Ascending aorta (tissue), 2 donors: ENCODE results near the gene GAL3ST3. TPM values are rescaled to one million over a fixed set of nuclear protein-coding genes. Genes with fewer than 3 reads are reported as not detected.
A peak's percentile ranks its signal among the peaks of the same experiment; 100 is the strongest.
"Not testable (repeated sequence)": the region's sequence is repeated elsewhere in the genome, so short reads cannot be mapped to it uniquely, and the experiment has no call there.

Source experiments
- DNase-seq, 2 donors: peaks; one replicate each; pipeline ENCODE4 v3.0.0-alpha.2; 2019; ENCODE audit warnings: low spot score in 2 of 2
- H3K27ac ChIP-seq, 2 donors: fragments of 200-600 bp; sonication (generic); one replicate each; pipeline ENCODE4 v1.5.1; 2016 to 2017; ENCODE audit warnings: mild to moderate bottlenecking in 1 of 2
- H3K27me3 ChIP-seq: fragments of 200-600 bp; sonication (generic); one replicate; pipeline ENCODE4 v1.5.1; 2017
- H3K36me3 ChIP-seq, 2 donors: fragments of 200-600 bp; sonication (generic); one replicate each; pipeline ENCODE4 v1.5.1; 2016
- H3K4me1 ChIP-seq, 2 donors: fragments of 200-600 bp; sonication (generic); one replicate each; pipeline ENCODE4 v1.5.1; 2016 to 2017; ENCODE audit warnings: mild to moderate bottlenecking in 1 of 2
- H3K4me3 ChIP-seq, 2 donors: fragments of 200-600 bp; sonication (generic); one replicate each; pipeline ENCODE4 v1.5.1; 2016 to 2017; ENCODE audit warnings: mild to moderate bottlenecking in 1 of 2
- H3K9me3 ChIP-seq, 2 donors: fragments of 200-600 bp; sonication (generic); one replicate each; pipeline ENCODE4 v1.5.1; 2016
- intact Hi-C: fragments of 100-400 bp; cut with DNase I; formaldehyde crosslinking; loops from one replicate; pipeline ENCODE4 v1.15.1; 2023
- total RNA-seq: library from RNA; depleted of rRNA; stranded (reverse); fragments of >200 nt; gene quantifications from one replicate; pipeline ENCODE4 v1.1.0, GENCODE V29; 2016
- TF ChIP-seq, protein P1 (sequence below), 3 experiments: fragments of 200-600 bp in 2 of 3; fragments of 450-650 bp in 1 of 3; sonication (generic) in 2 of 3; IDR thresholded peaks; one replicate each; pipeline ENCODE4 v1.5.1; 2016 to 2019; ENCODE audit warnings: antibody characterized with exemption in 3 of 3, mild to moderate bottlenecking in 1 of 3, moderate library complexity in 1 of 3

GAL3ST3 gene
- total RNA-seq, 1 donor from 2014 or later, result not detected

- Histone ChIP-seq H3K9me3 (no peaks in the 10 kb centered on the region), H3K27me3 (no peaks in the 10 kb centered on the region), H3K36me3 (peaks cover 0 to 3% of the 10 kb centered on the region in 2 donors), H3K4me3 (peak overlapping the region; percentile 6 to 8), H3K4me1 (peaks cover 25 to 53% of the 10 kb centered on the region in 2 donors), H3K27ac (peak overlapping the region; percentile 94 to 95)
- intact Hi-C loops, result no loop called here
- TF ChIP-seq, protein P1, sequence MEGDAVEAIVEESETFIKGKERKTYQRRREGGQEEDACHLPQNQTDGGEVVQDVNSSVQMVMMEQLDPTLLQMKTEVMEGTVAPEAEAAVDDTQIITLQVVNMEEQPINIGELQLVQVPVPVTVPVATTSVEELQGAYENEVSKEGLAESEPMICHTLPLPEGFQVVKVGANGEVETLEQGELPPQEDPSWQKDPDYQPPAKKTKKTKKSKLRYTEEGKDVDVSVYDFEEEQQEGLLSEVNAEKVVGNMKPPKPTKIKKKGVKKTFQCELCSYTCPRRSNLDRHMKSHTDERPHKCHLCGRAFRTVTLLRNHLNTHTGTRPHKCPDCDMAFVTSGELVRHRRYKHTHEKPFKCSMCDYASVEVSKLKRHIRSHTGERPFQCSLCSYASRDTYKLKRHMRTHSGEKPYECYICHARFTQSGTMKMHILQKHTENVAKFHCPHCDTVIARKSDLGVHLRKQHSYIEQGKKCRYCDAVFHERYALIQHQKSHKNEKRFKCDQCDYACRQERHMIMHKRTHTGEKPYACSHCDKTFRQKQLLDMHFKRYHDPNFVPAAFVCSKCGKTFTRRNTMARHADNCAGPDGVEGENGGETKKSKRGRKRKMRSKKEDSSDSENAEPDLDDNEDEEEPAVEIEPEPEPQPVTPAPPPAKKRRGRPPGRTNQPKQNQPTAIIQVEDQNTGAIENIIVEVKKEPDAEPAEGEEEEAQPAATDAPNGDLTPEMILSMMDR (IDR thresholded peaks at IDR 0.05), result no peak
- peak in 1 of 2 donors; percentile 86 for DNase-seq
Observed at GRCh38 chr11:66011239-66011784, 37.6 kb downstream of the GAL3ST3 start.

DNA sequence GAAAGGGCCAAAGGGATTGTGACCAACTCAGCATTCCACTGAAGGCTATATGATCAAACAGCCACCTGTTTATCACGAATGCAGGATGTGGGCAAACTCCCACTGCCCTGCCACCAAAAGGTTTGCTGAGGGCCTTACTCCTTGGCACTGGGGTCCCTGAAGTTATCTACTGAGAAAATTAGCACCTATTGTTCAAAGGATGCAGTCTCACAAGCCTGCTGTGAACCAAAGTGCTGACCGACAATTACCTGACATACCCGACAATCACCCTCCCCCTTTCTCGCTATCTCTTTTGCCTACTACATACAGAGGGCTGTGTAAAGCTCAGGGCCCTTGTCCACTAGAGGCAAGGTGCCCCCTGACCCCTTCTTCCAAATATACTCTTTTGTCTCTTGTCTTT, 38.9 kb downstream of the GAL3ST3 start:
- H3K27me3 ChIP-seq, H3K4me3 ChIP-seq, H3K9me3 ChIP-seq, DNase-seq, intact Hi-C loops: not testable (repeated sequence)
- peaks cover 5 to 16% of the 10 kb centered on the region in 2 donors for H3K36me3 ChIP-seq
- peak overlapping the region; percentile 73 to 95 for H3K27ac ChIP-seq
- peaks cover 19 to 44% of the 10 kb centered on the region in 2 donors for H3K4me1 ChIP-seq

DNA sequence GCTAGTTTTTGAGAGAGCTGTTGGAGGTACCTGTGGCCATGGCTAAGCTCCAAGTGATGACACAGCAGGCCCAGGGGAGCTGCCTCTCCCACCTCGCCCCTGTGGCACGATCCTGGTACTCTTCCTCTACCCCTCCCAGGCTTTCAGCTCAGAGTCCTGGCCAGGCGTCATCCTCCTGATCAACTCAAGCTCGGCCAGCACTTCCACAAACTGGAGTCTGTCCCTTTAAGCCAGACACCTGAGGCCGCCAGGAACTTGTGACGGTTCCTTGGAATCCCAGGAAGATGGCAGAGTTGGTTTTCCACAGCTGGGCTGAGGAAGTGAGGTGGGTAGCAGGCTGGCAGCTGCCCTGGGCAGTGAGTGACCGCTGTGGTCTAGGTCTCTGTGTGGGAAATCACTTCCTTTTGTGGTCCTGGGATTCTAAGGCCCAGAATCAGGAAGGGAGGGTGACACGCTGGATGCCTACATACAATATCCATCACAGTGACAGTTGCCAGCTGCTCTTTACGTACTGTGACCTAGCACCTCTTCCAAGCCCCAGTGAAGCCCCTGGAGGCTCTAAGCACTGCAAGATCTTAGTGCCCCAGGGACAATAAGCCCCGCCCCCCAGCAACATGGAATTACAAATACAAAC, 40.4 kb downstream of the GAL3ST3 start:
- peak overlapping the region; percentile 1 to 73 for H3K27ac ChIP-seq
- TF ChIP-seq, protein P1 (IDR thresholded peaks at IDR 0.05), result no peak
- H3K36me3 ChIP-seq, result peaks cover 15 to 30% of the 10 kb centered on the region in 2 donors
- H3K27me3 ChIP-seq, result no peaks in the 10 kb centered on the region
- no peak for DNase-seq
- H3K4me1 ChIP-seq, result peaks cover 16 to 40% of the 10 kb centered on the region in 2 donors
- H3K9me3 ChIP-seq, result no peaks in the 10 kb centered on the region
- H3K4me3 ChIP-seq, result no peak overlapping the region
- intact Hi-C loops, result no loop called here

DNA sequence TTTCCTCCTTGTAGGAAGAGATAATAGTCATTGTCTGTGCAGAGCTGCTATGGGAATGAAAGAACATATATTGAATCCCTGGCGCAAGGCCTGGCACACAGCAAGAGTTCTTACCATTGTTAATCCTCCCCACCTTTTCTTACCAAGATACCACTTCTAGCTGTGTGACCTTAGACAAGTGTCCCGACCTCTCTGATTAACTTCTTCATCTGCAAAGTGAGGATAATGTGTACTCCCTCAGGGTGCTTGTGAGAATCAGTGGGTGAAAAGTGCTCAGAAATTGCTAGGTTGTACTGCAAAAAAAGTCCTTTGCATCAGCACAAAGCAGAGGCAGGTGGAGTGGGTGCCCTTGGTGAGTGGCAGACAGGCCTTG, 40.9 kb downstream of the GAL3ST3 start:
- H3K36me3 ChIP-seq, result peaks cover 15 to 31% of the 10 kb centered on the region in 2 donors
- H3K4me1 ChIP-seq, result peaks cover 12 to 40% of the 10 kb centered on the region in 2 donors
- TF ChIP-seq, protein P1 (IDR thresholded peaks at IDR 0.05), result no peak
- H3K9me3 ChIP-seq, result no peaks in the 10 kb centered on the region
- no peak for DNase-seq
- peak overlapping the region in 1 of 2 donors; percentile 73 for H3K27ac ChIP-seq
- intact Hi-C loops, result no loop called here
- H3K27me3 ChIP-seq, result no peaks in the 10 kb centered on the region
- no peak overlapping the region for H3K4me3 ChIP-seq

GRCh38 chr11:66007201-66007634, 41.7 kb downstream of the GAL3ST3 start:
- Histone ChIP-seq H3K27me3 (no peaks in the 10 kb centered on the region), H3K9me3 (no peaks in the 10 kb centered on the region), H3K4me1 (peaks cover 9 to 33% of the 10 kb centered on the region in 2 donors), H3K4me3 (no peak overlapping the region), H3K27ac (peak overlapping the region; percentile 32 to 51), H3K36me3 (peaks cover 15 to 31% of the 10 kb centered on the region in 2 donors)
- intact Hi-C loops, result no loop called here
- no peak for DNase-seq
- TF ChIP-seq, protein P1 (IDR thresholded peaks at IDR 0.05), result no peak

DNA sequence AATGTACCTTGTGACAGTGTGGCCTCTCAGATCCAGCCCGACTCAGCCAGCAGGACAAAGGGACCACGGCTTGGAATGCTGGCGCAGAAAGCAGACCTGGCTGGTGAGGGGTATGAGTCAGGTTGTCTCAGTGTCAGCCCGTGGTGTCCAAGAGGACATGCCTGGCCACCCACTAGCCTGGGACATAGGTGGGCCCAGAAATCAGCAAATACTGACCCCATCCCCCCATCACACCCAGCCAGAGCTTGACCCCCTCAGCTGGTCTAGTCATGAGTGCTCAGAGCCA, 42.1 kb downstream of the GAL3ST3 start:
- Histone ChIP-seq H3K27me3 (no peaks in the 10 kb centered on the region), H3K4me1 (peaks cover 5 to 29% of the 10 kb centered on the region in 2 donors), H3K4me3 (no peak overlapping the region), H3K27ac (peak overlapping the region; percentile 32 to 51), H3K9me3 (no peaks in the 10 kb centered on the region), H3K36me3 (peaks cover 15 to 31% of the 10 kb centered on the region in 2 donors)
- intact Hi-C loops, result no loop called here
- TF ChIP-seq, protein P1 (IDR thresholded peaks at IDR 0.05), result no peak
- no peak for DNase-seq
